Stimulated activated CD4-positive, alpha-beta T cell treated with anti-CD3 and anti-CD28 coated beads, Interleukin-12 subunit alpha, Interleukin-12 subunit beta, amount 100 ng/mL, for 48 hours (primary cell): Measurements from ENCODE around the gene FBXL17.

Experiments used
- DNase-seq, 3 donors: peaks; one replicate each; pipeline ENCODE4 v3.0.0-alpha.2; 2020; ENCODE audit warnings: low read depth in 2 of 3, low spot score in 1 of 3

FBXL17 gene

GRCh38 chr5:107869438-107870115 lies 512.3 kb downstream of the FBXL17 start:
- DNase-seq, result no peak

GRCh38 chr5:107868650-107869409 lies 513.1 kb downstream of the FBXL17 start:
- no peak for DNase-seq

DNA sequence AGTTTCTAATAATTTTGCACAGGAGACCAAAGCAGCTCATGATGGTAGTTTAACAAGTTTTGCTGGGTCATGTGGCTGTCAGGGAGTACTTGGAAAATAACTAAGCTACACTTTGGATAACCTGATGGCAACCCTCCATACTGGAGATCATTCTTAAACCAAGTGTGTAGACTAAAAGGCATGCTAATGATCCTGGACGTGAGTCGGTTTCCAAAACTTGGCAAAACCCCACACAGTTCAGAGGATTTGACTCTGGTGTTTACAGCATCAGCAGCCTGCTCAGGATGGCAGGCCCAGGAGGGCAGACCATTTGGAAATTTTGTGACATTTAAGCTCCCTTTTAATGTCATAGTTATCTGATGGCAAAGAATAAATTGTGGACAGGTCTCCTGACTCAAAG lies 514.6 kb downstream of the FBXL17 start:
- DNase-seq, result no peak

DNA sequence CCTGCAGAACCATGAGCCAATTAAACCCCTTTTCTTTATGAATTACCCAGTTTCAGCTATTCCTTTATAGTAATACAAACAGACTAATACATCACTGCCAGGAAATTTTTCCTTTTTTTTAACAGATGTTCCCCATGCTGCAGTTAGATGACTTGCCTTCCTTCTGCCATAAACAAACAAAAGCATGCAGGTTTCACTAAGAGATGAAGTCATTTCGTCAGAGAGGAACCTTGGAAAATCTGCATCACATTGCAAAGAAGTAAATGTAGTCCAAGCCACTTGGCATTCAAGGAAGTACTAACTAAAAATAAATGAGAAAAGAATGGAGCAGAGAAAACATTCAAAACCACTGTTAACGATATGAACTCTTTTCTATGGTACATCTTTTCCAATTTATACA lies 517.1 kb downstream of the FBXL17 start:
- DNase-seq, result no peak

DNA sequence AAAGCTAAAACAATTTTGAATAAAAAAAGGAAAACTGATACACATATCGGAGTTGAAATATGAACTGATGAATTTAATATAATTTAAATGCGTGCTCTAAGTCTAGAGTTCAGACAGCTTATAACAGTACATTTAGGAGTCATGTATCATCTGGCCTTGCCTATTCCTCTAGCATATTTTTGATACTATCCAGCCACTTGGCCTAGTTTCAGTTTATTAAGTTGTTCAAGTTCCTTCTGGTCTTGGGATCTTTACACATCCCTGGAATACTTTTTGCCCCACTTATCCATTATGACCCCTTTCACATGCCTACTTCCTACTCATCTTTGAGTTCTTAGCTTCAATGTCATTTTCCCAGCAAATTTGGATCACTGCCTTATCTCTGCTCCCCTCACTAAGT lies 518.8 kb downstream of the FBXL17 start:
- no peak for DNase-seq

DNA sequence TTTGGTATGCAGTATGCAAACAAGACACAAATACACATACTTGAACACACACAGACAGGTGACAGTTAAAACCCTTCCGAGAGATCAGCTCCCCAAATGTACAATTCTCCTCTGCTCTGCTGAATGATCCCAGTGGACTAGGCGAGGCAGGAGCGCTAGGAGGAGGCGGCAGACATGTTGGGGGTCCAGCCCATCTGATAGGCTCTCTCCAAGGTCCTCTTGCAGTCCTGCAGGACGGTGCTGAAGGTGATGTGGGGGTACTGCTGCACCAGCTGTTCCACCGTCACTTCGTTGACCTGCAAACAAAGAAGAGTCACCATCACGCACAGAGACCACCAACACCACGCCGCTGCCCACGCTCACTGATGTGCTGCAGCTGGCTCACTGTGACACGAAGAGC lies 520.3 kb downstream of the FBXL17 start:
- DNase-seq, result no peak

DNA sequence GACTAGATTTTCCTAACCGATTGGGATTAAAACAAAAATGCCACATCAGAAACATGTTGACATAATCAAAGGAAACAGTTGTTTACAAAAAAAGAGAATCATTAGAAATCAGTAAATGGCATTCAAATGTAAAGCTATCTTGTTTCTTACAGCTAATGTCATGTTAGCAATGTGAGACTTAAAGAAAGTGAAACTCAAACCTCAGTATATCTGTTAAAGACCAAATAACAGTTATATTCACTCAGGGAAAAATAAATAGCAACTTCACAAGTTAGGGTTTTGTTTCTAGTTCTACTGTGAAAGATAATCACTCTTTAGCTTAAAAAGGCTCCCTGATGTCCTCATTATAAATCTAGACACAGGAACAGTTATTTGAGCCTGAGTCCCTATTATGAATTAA lies 521.9 kb downstream of the FBXL17 start:
- no peak for DNase-seq

- no peak for DNase-seq
Observed at GRCh38 chr5:107858788-107859187, 523.1 kb downstream of the FBXL17 start.

DNA sequence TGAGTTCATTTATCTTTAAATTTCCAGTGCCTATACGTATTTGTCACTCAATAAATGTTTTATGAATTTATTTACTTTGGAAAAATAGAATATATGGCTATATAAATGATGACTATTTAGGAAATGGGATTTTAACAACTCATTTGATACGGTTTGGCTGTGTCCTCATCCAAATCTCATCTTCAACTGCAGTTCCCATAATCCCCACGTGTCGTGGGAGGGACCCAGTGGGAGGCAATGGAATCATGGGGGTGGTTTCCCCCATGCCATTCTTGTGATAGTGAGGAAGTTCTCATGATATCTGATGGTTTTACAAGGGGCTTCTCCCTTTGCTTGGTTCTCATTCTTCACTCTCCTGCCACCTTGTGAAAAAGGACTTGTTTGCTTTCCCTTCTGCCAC lies 523.6 kb downstream of the FBXL17 start:
- no peak for DNase-seq

DNA sequence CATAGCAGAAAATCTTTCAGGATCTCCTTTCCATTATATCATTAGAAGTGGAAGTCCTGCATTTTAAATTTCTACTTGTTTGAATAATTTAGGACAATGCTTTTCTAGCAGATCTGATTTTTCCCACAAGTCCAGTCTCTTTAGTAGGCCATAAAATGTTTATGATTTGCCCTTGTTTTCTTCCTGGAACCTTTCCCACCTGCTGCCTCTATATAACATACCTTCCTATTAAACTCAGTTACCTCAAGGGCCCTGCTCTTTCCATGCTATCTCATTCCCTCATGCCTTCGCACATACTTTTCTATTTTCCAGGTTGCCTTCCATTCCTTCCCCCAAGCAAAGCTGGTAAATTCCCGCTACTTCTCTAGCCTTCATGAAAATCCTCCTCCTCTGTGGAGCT lies 524.1 kb downstream of the FBXL17 start:
- no peak for DNase-seq

- DNase-seq, result no peak
Observed at GRCh38 chr5:107855171-107855570, 526.7 kb downstream of the FBXL17 start.

- no peak for DNase-seq
Observed at GRCh38 chr5:107853696-107854095, 528.2 kb downstream of the FBXL17 start.

DNA sequence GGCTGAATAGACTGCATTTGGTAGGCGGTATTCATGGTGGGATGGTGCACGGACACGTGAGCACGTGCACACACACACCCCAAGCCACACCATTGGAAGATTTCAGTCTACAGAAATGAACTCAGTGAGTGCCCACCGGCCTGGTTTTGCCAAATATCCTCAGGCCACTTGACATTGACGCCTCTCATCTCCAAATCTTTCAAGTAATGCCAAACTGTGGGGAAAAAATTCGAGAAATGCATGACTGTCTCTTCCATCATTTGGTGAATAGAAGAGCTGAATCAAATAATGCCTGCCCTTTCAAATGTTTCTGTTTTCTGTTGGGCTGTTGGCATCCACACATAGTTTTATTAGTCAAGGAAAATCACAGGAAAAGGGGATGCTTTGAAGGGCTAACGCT lies 528.9 kb downstream of the FBXL17 start:
- DNase-seq, result no peak

GRCh38 chr5:107849118-107849517 lies 532.8 kb downstream of the FBXL17 start:
- no peak for DNase-seq

DNA sequence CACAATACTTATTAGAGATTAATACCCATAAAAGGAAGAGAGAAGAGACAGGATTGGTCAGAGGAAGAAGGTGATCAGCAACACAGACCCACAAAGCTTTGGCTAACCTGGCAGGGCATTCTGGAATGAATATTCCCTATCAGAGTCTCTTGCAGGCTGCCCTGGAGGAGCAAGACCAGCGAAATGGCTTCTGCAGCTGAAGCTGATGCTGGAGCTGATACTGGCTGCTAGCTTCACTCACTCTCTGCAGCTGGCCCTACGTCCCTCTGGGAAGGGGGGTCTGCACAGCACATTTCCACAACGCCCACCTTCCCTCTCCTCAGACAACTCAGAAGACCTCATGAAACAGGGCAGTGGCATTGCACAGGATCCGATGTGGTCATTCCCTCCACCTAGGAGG lies 541.3 kb downstream of the FBXL17 start:
- DNase-seq, result no peak

- no peak for DNase-seq
Observed at GRCh38 chr5:107840161-107840560, 541.7 kb downstream of the FBXL17 start.

- DNase-seq, result no peak
Observed at GRCh38 chr5:107835096-107835495, 546.8 kb downstream of the FBXL17 start.

DNA sequence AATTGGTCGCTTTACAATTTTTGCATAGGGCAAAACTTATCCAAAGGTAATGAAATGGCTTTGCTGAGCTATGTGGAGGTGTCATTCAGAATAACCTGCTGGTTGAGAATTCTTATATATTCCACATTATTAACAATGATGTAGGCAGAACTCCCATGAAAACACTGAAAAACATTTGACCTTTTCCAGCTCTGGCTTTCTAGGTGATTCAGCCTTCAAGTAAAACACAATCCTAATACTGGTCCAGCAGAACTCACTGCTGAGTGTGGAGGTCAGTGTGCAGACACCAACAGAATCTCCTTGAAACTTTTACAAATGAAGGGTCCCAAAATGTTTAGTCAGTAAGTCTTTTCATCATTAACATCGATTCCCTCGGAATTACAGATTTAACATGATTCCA lies 549.2 kb downstream of the FBXL17 start:
- DNase-seq, result no peak

GRCh38 chr5:107831612-107832395 lies 550.1 kb downstream of the FBXL17 start:
- no peak for DNase-seq

- no peak for DNase-seq
Observed at GRCh38 chr5:107830750-107831149, 551.1 kb downstream of the FBXL17 start.

DNA sequence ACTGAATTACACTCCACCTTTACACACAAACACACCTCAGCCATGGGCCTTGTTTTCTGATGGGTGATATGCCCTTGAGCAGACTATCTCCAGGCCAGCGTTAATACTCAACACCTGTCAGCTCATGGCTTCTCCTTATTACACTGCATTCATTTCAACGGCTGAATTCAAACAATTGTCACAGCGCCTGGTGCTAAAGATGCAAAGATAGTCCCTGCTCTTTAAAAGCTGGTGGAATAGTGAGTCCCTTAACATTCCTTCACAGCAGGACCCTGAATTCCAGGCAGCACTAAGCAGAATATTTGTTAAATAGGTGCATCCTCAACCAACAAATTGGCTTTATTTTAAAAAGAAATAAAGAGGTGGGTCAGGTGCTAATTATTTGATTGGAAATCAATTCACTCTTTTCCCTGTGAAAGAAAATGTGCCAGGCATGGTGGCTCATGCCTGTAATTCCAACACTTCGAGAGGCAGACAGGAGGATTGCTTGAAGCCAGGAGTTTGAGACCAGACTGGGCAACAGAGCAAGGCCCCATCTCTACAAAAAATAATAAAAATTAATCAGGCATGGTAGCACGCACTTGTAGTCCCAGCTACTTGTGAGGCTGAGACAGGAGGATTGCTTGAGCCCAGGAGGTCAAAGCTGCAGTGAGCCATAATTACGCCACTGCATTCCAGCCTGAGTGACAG lies 555.4 kb downstream of the FBXL17 start:
- DNase-seq, result no peak

GRCh38 chr5:107824821-107825220 lies 557.1 kb downstream of the FBXL17 start:
- DNase-seq, result no peak
